OCI-LY1 (cell line): Measurements from ENCODE around the gene JCAD.

Experiments used
- CTCF ChIP-seq: fragments of 200-600 bp; sonication (generic), shearing (Covaris generic); IDR thresholded peaks from 2 replicates; pipeline ENCODE4 v1.5.1; 2017; ENCODE audit warnings: mild to moderate bottlenecking, antibody characterized with exemption, low read length, moderate library complexity, mixed read lengths
- EZH2 ChIP-seq: fragments of 200-600 bp; sonication (generic), shearing (Covaris generic); IDR thresholded peaks from 2 replicates; pipeline ENCODE4 v1.8.0; 2017; ENCODE audit warnings: borderline replicate concordance, mixed run types, mild to moderate bottlenecking, antibody characterized with exemption, low read length, moderate library complexity, mixed read lengths

- TF ChIP-seq CTCF (no peak), EZH2 (no peak)
Measured at GRCh38 chr10:30036341-30036740, 23.0 kb downstream of the JCAD start.
